ENCODE measurements around the gene LPGAT1.

GRCh38 chr1:211730347-211730746 is 100.2 kb downstream of the LPGAT1 start:
- TF ChIP-seq EZH2 (optimal IDR thresholded peaks at IDR 0.05; ENCODE audit: low read depth, low read length) = no peak
- TF ChIP-seq CTCF (IDR thresholded peaks at IDR 0.05; ENCODE audit: low read length) = no peak
- TF ChIP-seq EZH2phosphoT487 (IDR thresholded peaks at IDR 0.05; ENCODE audit: low read length) = no peak
